ENCODE data around the gene OLFML2B. TPM values are rescaled to one million over a fixed set of nuclear protein-coding genes. Genes with fewer than 3 reads are reported as not detected.

OLFML2B gene
- polyA plus RNA-seq, 2 of the 4 experiments (the other 2 are of a cell fraction), result 0.10 to 0.79 TPM

GRCh38 chr1:161986328-161986727 is 37.3 kb downstream of the OLFML2B start:
- ATAC-seq (no peak), FAIRE-seq (no peak), DNase-seq (ENCODE audit: low read depth in 1 of 2, low spot score in 1 of 2) (no peak)
- Histone ChIP-seq H3K4me3 (no peak overlapping the region), H3K27ac (no peak overlapping the region), H3K9me3 (peaks cover 9% of the 10 kb centered on the region; the same call in 1 of the 3 replicates), H3K4me2 (no peak overlapping the region), H3K4me1 (no peaks in the 10 kb centered on the region)
- ChIA-PET CTCF (no interaction called here), POLR2A (no interaction called here)
- 64% methylated on average over 4 of the region's 4 CpGs for WGBS (ENCODE audit: missing lambda C conversion rate)
- TF ChIP-seq E2F6 (IDR thresholded peaks at IDR 0.05; ENCODE audit: borderline replicate concordance, low read depth) (no peak), GATA3 (IDR thresholded peaks at IDR 0.05; ENCODE audit: borderline replicate concordance) (no peak), TFCP2L1 (CRISPR knock-in tag; IDR thresholded peaks at IDR 0.05) (no peak), FOSL2 (IDR thresholded peaks at IDR 0.05) (no peak), FOSL2 (CRISPR knock-in tag; IDR thresholded peaks at IDR 0.05) (no peak), ZSCAN20 (CRISPR knock-in tag; IDR thresholded peaks at IDR 0.05) (no peak), ZFP36 (IDR thresholded peaks at IDR 0.05; ENCODE audit: borderline replicate concordance, partially characterized antibody) (no peak), RARB (CRISPR knock-in tag; IDR thresholded peaks at IDR 0.05) (no peak), EHF (CRISPR knock-in tag; IDR thresholded peaks at IDR 0.05) (no peak), RCOR1 (IDR thresholded peaks at IDR 0.05; ENCODE audit: low read depth, low read length) (no peak), TP53 (CRISPR knock-in tag; IDR thresholded peaks at IDR 0.05) (no peak), HEYL (CRISPR knock-in tag; IDR thresholded peaks at IDR 0.05) (no peak), KDM5A (IDR thresholded peaks at IDR 0.05) (no peak), ESRRA (IDR thresholded peaks at IDR 0.05; ENCODE audit: borderline replicate concordance, low read length) (no peak), KDM1A (IDR thresholded peaks at IDR 0.05; ENCODE audit: low read depth) (no peak), USF2 (IDR thresholded peaks at IDR 0.05) (no peak), NPAS2 (CRISPR knock-in tag; IDR thresholded peaks at IDR 0.05; ENCODE audit: borderline replicate concordance) (no peak), CEBPB (IDR thresholded peaks at IDR 0.05) (no peak)

- Histone ChIP-seq H3K27ac (no peak overlapping the region), H3K4me1 (no peaks in the 10 kb centered on the region), H3K9me3 (peaks cover 9% of the 10 kb centered on the region; the same call in 1 of the 3 replicates), H3K4me3 (no peak overlapping the region), H3K4me2 (no peak overlapping the region)
- WGBS (ENCODE audit: missing lambda C conversion rate), result 57% methylated on average over 4 of the region's 5 CpGs
- no peak for FAIRE-seq
- POLR2A ChIA-PET, result no interaction called here
- CTCF ChIA-PET, result no interaction called here
- DNase-seq (ENCODE audit: low read depth in 1 of 2, low spot score in 1 of 2), result no peak
- ATAC-seq, result no peak
- no peak for TF ChIP-seq SMC3 (IDR thresholded peaks at IDR 0.05)
Measured at GRCh38 chr1:161985301-161985822, 38.3 kb downstream of the OLFML2B start.

- ATAC-seq, result no peak
- TF ChIP-seq ELK1 (IDR thresholded peaks at IDR 0.05; ENCODE audit: low read depth, low read length) (no peak), BHLHE40 (IDR thresholded peaks at IDR 0.05; ENCODE audit: low read depth, low read length) (no peak), EHF (CRISPR knock-in tag; IDR thresholded peaks at IDR 0.05) (no peak), CTCF (IDR thresholded peaks at IDR 0.05) (no peak), REST (IDR thresholded peaks at IDR 0.05) (no peak), EHMT2 (IDR thresholded peaks at IDR 0.05; ENCODE audit: low read depth) (no peak), ZSCAN20 (CRISPR knock-in tag; IDR thresholded peaks at IDR 0.05) (no peak), KDM5A (IDR thresholded peaks at IDR 0.05) (no peak), JUN (IDR thresholded peaks at IDR 0.05) (no peak), HEYL (CRISPR knock-in tag; IDR thresholded peaks at IDR 0.05) (no peak), TP53 (CRISPR knock-in tag; IDR thresholded peaks at IDR 0.05) (no peak), HDAC2 (IDR thresholded peaks at IDR 0.05) (no peak), PBX3 (IDR thresholded peaks at IDR 0.05) (no peak)
- H3K4me2 ChIP-seq, result no peak overlapping the region
- no peak overlapping the region for H3K4me3 ChIP-seq
- no peak for FAIRE-seq
- H3K9me3 ChIP-seq, result peaks cover 9% of the 10 kb centered on the region; the same call in 1 of the 3 replicates
- POLR2A ChIA-PET, result no interaction called here
- H3K4me1 ChIP-seq, result no peaks in the 10 kb centered on the region
- CTCF ChIA-PET, result interaction anchor here (1.0 to 2.4 kb wide), 2 partner anchors 39 to 191 kb away, joined by 3 to 6 read pairs; no protein-coding TSS in a partner anchor
- DNase-seq (ENCODE audit: low read depth in 1 of 2, low spot score in 1 of 2), result no peak
- 71% methylated on average over 18 of the region's 22 CpGs for WGBS (ENCODE audit: missing lambda C conversion rate)
- no peak overlapping the region for H3K27ac ChIP-seq
Measured at GRCh38 chr1:161983725-161984124, 39.9 kb downstream of the OLFML2B start.
